HG03039 (cell line): ENCODE measurements around the gene GNS.
A peak's percentile ranks its signal among the peaks of the same experiment; 100 is the strongest.

ENCODE experiments used
- ATAC-seq: cut with Tn5 transposase; IDR thresholded peaks from one replicate; pipeline ENCODE4 v1.9.1; 2021; ENCODE audit warnings: mild to moderate bottlenecking, moderate library complexity; ENCODE audit not compliant: unreplicated experiment

GNS gene

DNA sequence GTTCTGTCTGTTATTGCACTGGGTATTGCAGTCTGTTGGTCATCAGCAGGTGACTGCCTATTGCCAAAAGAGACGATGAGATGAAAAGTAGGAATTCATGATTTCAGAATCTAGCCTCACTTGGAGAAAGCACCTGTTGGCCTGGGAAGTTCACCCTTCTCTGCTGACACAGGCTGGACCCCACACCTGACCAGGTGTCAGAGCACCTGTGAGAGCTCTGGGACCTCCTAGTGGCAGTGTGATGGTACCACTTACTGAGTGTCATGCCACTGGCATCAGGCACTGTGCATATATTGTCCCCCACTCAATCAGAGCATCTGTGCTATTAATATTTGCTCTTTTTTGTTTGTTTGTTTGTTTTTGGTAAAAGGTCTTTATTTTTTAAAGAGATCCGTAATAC lies 81.0 kb downstream of the GNS start:
- ATAC-seq = no peak

DNA sequence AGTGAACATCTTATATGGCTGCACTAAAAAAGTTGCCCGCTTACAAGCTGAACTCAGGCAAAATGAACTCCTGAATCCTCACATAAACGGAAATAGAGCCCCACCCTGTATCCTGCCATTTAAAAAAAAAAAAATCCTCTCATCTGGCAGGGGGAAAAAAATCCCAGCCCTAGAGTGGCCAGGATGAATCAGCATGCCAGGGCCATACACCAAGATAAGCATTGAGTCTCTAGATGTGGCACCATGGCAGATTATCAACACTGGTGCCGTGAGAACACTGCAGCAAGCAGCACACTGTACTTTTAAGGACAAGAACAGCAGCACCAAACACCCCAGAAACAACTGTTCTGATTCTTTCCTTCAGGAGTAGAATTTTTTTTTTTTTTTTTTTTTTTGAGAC lies 83.4 kb downstream of the GNS start:
- no peak for ATAC-seq

DNA sequence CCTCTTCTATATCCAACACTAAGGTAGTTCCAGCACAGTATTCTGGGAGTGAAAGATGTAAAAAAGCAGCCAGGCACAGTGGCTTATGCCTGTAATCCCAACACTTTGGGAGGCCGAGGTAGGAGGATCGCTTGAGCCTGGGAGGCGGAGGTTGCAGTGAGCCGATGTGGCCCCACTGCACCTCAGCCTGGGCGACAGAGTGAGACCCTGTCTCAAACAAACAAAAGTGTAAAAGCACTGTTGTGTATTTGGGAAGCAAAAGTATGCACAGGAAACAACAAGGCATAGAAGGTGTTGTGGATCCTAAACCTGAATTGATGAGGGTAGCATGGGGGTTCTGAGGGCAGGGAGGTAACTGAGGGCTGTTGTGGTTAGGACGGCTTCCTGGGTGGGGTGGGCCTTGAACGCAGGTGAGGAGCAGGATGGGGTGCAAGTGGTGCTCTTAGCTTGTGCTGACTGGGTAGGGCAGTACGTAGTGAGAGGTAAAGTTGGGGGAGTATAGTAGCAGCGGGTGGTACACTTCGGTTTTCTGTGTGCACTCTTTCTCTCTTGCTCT lies 84.8 kb downstream of the GNS start:
- ATAC-seq = no peak

DNA sequence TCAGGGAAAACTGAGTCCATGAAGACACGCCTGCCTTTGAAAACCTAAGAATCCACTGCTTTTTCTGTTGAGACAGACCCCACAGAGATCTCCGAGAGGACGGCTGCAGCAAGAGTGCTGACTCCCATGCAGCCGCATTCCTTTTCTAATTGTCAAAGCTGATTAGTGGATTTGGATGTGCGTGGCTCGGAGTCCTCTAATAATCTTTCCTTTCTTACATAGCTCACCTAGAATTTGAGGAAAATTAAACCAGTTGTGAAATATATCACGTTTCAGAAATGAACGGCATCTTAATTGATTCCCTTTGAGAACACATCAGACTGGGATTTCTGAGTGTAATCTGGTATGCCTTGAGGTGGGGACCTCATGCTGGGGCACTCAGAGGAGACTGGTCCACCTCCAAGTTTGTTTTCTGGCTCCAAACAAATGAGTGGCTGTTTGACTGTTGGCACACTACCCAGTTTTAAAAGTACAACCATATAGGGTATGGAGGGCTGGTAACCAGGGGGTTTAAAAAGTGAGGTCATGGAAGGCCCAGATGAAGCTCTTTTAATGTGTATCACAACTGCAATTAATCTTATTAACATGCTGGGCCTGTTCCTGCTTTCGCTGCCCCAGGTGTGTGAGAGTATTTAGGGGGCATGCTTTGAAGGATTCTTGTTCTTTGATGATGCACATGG lies 85.6 kb downstream of the GNS start:
- ATAC-seq = no peak

DNA sequence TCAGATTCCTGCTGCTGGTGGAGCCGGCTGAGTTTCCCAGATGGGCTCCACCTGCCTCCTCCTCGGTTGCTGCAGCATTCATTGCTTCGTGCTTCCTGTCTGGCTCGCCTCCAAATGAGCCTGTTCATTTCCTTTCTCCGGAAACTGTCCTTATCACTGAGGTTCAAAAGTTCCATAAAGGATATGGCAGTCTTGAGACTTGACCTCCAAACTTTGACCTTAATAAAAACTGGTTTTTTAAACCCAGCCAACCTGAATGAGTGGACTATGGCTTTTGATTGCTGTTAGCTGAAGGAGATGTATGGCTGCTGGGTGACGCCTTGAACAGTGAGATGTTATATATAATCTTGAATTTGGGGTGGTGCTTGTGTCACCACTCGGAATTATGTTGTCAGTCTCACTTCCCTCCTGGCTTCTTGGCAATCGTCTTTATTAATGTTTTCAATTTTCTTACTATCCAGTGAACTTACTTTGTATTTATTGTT lies 86.2 kb downstream of the GNS start:
- ATAC-seq = no peak

DNA sequence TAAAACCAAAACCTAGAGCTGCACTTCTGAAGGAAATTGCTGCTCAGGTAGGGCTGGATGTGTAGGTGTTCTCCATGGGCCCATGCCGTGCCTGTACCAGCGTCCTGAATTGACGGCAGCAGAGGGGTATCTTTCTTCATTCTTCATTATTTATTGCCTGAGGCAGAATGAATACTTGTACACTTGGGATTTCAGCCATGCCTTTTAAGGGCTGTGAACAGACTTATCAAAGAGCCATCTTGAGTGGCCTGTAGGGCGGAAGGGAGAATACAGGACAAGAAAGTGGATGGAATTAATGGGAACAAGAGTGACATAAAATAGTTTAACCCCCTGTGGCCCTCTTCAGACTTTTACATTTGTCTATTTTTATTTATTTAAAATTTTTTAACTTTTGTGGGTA lies 87.5 kb downstream of the GNS start:
- ATAC-seq = no peak

DNA sequence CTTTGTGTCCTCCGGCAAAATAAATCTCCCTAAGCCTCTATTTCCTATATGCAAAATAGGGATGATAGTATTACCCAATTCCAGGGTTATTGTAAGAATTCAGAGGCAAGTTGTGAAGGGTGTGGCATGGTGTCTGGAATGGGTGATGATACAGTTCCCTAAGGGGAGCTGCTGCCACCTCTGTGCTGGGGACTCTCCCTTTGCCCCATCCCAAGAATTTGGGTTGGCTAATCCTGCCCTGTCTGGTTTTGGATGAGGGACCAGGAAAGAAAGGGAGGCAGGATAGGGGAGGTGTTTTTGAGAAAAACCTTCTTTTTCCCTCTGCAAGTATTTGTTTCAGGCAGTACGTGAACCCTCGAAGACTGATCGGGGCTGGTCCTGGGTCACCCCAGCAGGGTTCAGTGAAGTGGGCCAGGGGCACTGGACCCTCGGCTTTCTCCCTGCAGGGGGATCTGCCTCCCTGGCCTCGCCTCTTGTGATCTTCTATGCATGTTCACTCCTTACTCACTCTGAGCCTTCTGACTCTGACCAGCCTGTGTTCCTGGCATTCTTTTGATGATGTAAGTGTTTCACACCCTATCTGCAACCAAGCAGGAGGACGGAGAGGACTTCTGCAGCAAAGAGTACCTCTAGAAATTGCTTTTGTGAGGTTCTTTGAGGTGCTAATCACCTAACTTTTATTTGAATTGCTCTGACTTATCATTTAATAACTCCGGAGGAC lies 88.1 kb downstream of the GNS start:
- ATAC-seq = no peak

DNA sequence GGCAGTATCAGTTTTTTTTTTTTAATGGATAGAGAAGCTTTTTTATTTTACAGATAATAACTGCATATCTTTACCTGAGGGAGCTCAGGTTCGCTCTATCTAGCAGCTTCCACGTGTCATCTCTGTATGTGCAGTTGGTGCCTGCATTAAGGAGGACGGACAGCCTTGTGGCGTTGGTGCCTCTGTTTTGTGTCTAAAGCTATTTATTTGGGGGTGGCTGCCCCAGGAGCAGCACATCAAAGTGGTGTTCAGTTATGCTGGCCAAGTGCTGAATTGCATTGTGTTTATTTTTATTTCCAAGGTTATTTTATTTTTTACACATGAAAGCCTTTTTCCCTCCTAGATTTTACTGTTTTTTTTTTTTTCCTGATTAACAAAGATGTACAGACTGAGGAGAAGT lies 89.2 kb downstream of the GNS start:
- no peak for ATAC-seq

DNA sequence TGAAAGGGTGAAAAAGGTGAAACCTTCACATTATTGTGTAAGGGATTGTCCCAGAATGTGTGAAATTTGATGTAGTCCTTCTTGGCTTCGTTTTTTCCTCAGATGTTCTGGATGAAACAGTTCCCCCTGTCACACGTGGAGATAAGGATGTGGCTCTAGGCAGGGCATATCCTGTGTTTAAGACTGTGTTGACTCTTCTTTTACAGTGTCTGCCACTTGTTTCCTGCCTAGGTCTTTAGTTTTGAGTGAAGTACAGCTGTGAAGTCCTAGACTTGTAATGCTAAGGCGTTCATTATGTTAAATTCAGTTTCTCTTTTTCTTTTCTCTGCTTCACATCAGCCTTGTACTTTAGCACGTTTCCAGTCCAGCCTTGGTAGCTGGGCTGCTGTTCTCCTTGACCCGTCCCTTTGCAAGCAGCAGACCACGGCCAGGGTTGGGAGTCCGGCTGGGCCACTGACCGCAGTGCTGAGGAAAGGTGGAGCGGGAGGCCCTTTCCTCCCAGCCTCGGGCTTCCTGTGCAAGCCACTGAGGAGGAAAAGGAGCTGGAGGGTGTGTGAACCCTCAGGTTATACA lies 89.8 kb downstream of the GNS start:
- ATAC-seq = peak; percentile 61

DNA sequence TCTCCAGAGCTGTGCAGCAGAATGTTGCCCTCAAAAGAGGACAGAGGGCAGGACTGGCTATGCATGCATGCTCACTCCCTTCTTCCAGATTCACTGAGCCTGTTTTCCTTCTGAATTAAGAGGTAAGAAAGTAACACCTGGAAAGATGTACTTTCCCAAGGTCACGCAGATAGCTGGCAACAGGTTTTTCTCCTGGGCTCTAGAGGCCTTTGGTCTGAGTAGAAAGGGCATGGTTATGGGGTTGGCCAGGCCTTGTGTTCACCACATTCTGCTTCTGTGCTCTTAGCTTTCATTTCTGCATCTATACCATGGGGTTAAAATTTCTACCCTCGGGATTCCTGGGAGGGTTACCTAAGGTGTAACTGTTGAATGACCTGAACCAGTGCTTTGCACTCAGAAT lies 91.4 kb downstream of the GNS start:
- ATAC-seq = no peak

DNA sequence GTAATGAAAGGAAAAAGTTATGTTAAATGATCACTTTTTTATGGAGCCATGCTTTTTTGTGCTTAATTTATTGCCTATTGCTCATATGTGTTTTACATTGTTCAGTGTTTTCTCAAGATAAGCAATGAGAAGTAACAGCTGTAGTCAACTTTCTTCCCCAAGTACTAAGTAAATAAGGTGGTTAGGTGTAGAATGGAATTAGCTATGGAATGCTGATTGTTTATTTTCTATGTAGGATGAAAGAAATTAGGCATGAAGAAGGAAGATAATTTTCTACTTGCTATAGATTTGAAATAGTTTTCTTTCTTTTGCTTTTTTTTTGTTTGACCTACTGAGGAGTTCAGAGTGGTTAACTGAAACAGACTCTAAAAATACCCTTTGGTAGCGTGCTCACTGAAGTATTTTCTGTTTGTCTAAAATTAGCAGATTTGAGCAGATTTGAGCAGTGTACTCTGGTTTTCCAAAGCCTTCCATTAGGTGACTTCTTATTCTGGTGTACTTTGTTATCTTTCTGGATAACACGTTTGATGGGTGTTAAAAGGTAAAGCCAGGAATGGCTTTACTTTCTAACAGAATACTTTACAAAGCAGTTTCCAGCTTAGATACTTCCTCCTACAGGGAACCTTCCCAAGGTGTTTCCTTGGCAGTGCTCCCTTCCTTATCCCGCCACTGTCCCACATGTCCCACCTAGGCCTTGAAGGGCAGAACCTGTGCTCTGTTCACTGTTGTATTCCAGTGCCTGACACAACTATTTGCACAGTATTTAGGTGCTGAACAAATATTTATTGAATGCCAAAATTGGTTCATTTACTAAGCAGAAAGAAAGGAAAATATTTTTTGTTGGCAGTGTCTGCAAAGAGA lies 92.9 kb downstream of the GNS start:
- ATAC-seq = no peak

DNA sequence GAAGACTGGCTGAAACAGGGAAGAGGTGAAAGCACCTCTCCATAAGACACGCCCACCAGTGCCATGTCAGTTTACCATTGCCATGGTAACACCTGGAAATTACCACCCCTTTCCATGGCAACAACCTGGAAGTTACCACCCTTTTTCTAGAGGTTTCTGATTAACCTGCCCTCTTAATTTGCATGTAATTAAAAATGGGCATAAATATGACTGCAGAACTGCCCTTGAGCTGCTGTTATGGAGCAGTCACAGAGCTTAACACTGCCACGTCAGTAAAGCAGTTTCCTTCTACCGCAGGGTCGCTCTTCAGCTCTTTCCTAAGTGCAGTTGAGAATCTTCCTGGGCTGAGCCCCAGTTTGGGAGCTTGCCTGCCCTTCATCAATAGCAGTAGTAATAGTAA lies 93.7 kb downstream of the GNS start:
- ATAC-seq = peak; percentile 36
